ENCODE measurements around the gene ZC3H14.

ZC3H14 gene

GRCh38 chr14:88611878-88612277 lies 49.0 kb downstream of the ZC3H14 start:
- DNase-seq, result no peak

- DNase-seq, result no peak
Measured at GRCh38 chr14:88612981-88613380, 50.1 kb downstream of the ZC3H14 start.

DNA sequence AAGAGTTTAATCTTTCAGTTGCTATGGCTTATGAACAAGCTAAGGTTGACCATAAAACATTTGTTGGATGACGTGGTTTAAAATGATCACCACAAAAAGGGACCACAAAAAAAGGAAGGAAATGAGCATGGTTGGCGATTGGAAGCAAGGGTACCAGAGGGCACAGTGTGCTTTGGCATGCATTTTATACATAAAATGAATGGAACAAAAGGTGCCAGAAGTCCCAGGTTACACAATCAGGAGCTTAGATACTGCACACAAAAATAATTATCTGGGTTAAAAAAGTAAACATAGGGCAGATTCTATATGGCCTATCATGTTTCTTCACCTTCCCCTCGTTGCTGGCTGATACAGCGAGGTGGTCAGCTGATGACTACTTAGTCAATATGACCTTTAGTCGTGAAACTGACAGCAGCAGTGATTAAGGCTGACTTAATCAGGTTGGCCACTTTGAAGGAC lies 50.7 kb downstream of the ZC3H14 start:
- no peak for DNase-seq

GRCh38 chr14:88614218-88614907 lies 51.5 kb downstream of the ZC3H14 start:
- DNase-seq, result no peak

- DNase-seq, result no peak
Measured at GRCh38 chr14:88616697-88617096, 53.9 kb downstream of the ZC3H14 start.

DNA sequence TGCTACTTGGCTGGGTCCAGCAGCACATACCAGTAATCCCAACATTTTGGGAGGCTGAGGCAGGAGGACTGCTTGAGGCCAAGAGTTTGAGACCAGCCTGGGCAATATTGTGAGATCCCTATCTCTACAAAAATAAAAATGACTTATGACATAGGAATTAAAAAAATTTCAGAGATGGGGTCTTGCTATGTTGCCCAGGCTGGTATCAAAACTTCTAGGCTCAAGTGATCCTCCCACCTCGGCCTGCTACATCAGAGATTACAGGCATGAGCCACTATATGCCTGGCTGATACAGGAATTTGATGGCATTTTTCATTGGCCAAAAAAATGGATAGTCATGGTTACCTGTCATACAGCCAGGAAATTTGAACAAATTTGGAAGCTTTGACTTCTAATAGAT lies 54.6 kb downstream of the ZC3H14 start:
- no peak for DNase-seq

DNA sequence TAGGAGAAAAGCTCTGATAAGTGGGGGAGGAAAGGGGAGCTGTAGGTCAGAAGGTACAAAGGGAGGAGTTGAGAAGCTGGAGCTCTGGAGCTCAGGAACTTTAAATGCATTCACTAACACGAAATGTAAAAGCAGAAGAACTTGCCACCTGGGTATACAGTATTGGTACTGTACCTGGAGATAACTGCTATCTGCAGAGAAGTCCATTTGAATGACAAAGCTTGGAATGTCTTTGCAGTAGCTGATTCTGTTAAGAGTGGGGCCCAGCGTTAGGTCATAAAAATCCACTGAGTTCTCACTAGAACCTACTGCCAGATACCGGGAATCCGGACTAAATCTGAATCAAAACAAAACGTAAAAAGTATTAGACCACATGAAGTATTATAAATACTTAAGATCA lies 55.6 kb downstream of the ZC3H14 start:
- DNase-seq, result no peak

- no peak for DNase-seq
Measured at GRCh38 chr14:88621100-88621499, 58.3 kb downstream of the ZC3H14 start.

GRCh38 chr14:88625671-88626070 lies 62.8 kb downstream of the ZC3H14 start:
- no peak for DNase-seq

- no peak for DNase-seq
Measured at GRCh38 chr14:88628033-88628432, 65.2 kb downstream of the ZC3H14 start.

GRCh38 chr14:88628462-88628861 lies 65.6 kb downstream of the ZC3H14 start:
- no peak for DNase-seq

GRCh38 chr14:88630565-88630964 lies 67.7 kb downstream of the ZC3H14 start:
- no peak for DNase-seq

DNA sequence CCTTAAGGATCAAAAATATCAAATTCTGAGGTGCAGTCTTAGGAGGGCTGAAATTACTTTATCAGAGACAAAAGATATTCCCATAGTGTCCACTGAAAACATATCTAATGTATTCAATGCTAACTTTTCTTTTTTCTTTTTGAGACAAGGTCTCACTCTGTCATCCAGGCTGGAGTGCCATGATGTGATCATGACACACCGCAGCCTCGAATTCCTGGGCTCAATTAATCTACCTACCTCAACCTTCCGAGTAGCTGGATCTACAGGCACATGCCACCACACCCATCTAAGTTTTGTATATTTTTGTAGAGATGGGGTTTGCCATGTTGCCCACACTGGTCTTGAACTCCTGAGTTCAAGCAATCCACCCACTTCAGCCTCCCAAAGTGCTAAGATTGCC lies 68.3 kb downstream of the ZC3H14 start:
- no peak for DNase-seq

- no peak for DNase-seq
Measured at GRCh38 chr14:88632512-88632911, 69.7 kb downstream of the ZC3H14 start.

DNA sequence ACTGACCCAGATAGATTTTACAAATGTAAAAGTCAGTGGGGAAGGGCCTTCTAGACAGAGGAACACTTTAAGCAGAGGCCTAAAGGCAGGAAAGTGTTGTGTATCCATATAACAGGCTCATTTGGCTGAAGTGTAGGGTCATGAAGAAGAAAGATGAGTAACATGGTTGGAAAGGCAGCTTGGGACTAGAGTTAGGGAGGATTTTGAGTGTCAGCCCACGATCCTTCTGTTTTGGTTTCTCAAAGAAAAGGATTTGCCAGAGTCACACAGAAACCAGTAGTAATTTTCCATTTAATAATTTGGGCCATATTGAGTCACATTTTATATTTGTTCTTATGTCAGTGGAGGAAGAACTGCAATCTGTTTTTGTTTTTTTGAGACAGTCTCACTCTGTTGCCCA lies 76.4 kb downstream of the ZC3H14 start:
- DNase-seq, result no peak

GRCh38 chr14:88660056-88660455 lies 97.2 kb downstream of the ZC3H14 start:
- no peak for DNase-seq

DNA sequence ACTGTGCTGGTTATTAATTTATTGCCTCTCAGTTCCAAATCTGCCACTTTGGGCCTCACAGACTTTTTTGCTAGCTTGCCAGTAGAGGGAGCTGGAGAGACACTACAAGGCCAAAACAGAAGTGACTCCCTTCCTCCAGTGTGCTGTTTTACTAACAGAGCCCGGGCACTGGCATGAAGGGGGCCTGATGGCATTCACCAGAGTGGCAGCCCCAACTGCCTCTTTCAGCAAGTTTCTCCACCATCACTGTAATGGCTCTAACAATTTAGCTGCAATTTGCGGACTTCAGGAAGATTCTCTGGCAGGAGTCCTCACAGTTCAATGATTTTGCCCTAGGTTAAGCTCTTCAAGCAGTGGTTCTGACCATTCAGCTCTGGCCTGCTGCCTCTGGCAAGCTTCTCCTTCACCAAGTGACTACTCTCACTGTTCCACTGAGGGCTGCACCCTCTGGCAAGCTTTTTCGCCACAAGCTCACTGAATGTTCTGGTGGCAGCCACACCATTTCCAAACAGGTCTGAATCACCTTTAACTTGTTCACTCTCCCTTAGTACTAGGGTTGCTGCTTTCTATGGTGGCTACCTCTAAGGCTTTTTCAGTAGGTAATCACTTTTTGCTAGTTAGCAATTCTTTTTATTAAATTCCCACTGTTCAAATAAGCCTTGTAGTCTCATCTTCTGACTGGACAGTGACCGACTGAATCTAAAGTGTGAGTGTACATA lies 104.9 kb downstream of the ZC3H14 start:
- peak; percentile 70 for DNase-seq

GRCh38 chr14:88668448-88669116 lies 105.7 kb downstream of the ZC3H14 start:
- no peak for DNase-seq

DNA sequence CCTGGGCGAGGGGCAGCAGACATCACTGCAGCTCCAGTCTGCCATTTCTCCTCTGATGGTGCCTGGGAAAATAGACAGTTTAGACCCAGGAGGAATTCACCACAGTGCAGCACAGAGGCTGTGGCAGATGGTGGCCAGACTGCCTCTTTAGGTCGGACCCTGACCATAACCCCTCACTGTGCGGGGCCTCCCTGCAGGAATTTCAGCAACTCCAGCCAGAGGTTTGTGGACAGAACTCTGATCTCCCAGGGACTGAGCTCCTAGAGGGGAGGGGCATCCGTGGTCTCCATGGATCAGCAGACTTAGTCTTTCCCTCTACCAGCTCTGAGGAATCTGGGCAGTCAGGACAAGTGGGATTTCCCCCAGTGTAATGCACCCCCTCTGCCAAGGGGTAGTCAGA lies 106.5 kb downstream of the ZC3H14 start:
- DNase-seq, result no peak

All from retina (tissue), 1 donor.